NT2/D1 (cell line): ENCODE results near the gene RGMA.
A peak's percentile ranks its signal among the peaks of the same experiment; 100 is the strongest.

Experiments
- DNase-seq: peaks from one replicate; pipeline ENCODE4 v3.0.0-alpha.2; 2011; ENCODE audit warnings: low read depth, low spot score
- H3K27me3 ChIP-seq: 2 replicates; pipeline ENCODE4 v1.6.0; 2011; ENCODE audit warnings: mild to moderate bottlenecking; ENCODE audit not compliant: insufficient read length, insufficient read depth
- H3K36me3 ChIP-seq: 2 replicates; pipeline ENCODE4 v1.6.1; 2011; ENCODE audit warnings: mild to moderate bottlenecking, low read length, mixed read lengths; ENCODE audit not compliant: insufficient read depth, insufficient read length
- H3K4me1 ChIP-seq: 2 replicates; pipeline ENCODE4 v1.5.1; 2011; ENCODE audit not compliant: insufficient read depth, insufficient read length
- H3K4me3 ChIP-seq: 2 replicates; pipeline ENCODE4 v1.5.1; 2011; ENCODE audit warnings: low read depth; ENCODE audit not compliant: insufficient read length
- H3K9ac ChIP-seq: 2 replicates; pipeline ENCODE4 v1.6.0; 2011; ENCODE audit warnings: low read depth; ENCODE audit not compliant: insufficient read length
- H3K9me3 ChIP-seq: 2 replicates; pipeline ENCODE4 v1.5.1; 2011; ENCODE audit warnings: mild to moderate bottlenecking, low read length; ENCODE audit not compliant: insufficient read depth
- SUZ12 ChIP-seq: IDR thresholded peaks from 2 replicates; pipeline ENCODE4 v1.6.1; 2011; ENCODE audit not compliant: insufficient read length, insufficient read depth; ENCODE audit errors: extremely low read depth
- YY1 ChIP-seq: IDR thresholded peaks from 2 replicates; pipeline ENCODE4 v1.6.1; 2011; ENCODE audit not compliant: insufficient read length, insufficient read depth
- ZNF274 ChIP-seq: IDR thresholded peaks from 2 replicates; pipeline ENCODE4 v1.6.1; 2011; ENCODE audit warnings: mild to moderate bottlenecking, low read depth, low read length

Gene RGMA

DNA sequence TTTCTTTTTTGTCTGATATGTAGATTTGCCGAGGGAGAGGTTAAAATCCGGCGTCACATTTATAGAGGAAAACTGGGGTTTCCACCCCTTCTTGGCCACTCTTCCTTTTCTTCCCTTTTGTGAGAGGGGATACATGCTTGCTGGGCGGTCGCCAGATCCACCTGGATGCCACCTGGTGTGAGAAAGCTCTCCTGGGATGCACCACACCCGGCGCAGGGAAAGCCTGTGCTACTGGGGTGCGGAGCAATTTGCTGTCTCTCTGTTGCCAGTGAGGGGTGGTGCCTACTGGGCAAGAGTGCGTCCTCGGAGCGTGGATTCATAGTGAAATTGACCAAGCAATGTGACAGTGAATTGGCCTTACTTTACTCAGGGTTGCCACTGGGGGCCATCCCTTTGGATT lies 2.5 kb upstream of the RGMA start:
- Histone ChIP-seq H3K4me3 (no peak overlapping the region), H3K9ac (no peak overlapping the region)

DNA sequence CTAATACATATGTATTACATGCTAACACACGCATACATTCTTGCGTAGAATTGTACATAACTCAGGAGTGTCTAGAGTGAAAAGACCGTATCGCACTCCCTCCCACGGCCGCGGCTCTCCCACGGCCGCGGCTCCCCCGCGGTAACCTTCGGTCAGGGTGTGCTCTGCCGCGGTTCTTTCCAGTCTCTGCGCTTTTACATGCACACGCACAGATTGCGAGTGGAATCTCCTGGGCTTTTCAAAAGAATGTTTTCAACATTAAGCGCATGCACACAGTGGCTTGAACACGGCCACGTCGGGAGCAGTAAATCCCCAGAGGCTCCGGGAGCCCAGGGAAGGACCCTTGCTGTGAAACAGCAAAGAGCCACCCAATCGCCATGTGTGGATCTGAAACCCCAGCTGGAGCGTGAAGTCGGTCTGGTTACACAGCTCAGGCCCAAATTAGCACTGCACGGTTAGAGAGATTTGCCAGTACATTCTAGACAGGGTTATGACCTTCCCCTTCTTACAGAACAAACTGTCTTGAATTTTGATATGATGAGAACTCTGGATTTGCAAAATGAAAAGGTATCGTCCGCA lies 805 bp upstream of the RGMA start:
- peak overlapping the region; percentile 43 for H3K9ac ChIP-seq
- TF ChIP-seq ZNF274 (no peak), YY1 (no peak), SUZ12 (no peak)
- H3K4me3 ChIP-seq, result peak overlapping the region; percentile 44
- no peak for DNase-seq
- H3K9me3 ChIP-seq, result no peaks in the 10 kb centered on the region
- no peaks in the 10 kb centered on the region for H3K4me1 ChIP-seq
- no peaks in the 10 kb centered on the region for H3K36me3 ChIP-seq
- peaks cover 88% of the 10 kb centered on the region for H3K27me3 ChIP-seq

More for the DNA sequence above, 2.5 kb upstream of the RGMA start:
- Histone ChIP-seq H3K4me1 (no peaks in the 10 kb centered on the region), H3K27me3 (peaks cover 75% of the 10 kb centered on the region), H3K36me3 (no peaks in the 10 kb centered on the region), H3K9me3 (no peaks in the 10 kb centered on the region)
- TF ChIP-seq YY1 (no peak), ZNF274 (no peak), SUZ12 (no peak)
- no peak for DNase-seq

DNA sequence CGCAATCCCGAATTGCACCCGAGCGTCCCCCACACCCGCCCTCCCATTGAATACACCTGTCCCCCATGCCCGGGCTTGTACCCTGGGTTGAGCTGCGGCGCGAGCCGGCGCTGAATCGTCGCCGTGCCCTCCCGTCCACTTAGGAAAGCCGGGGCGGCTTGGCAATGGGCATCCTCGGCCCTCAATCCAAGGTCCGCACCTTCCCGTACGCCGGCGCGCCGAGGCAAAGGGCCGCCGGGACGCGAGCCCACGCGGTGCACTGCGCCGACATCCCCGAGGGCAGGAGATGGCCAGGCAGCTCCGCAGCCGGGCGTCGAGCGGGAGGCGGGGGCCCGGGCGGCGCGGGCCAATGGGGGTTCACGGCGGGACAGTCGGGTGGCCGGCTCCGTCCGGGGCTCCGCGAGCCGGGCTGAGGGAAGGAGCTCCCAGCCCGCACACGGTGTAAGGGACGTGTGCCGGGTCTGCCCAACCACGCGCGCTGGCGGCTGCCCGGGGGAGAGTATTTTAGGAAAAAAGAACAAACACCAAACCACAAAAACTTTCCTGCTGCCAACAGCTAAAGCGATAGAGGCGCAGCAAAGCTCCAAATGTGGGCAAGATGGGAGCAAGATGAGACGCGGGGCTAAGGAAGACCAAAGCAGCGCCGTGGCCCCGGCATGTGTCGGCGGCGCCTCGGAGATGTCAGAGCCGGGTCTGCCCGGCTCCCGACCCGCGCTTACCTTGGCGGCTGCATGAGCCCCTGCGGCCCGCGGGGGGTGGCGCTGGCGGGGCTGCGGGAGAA lies 621 bp downstream of the RGMA start:
- no peaks in the 10 kb centered on the region for H3K9me3 ChIP-seq
- no peaks in the 10 kb centered on the region for H3K4me1 ChIP-seq
- peak overlapping the region; percentile 59 for H3K4me3 ChIP-seq
- peaks cover 75% of the 10 kb centered on the region for H3K27me3 ChIP-seq
- H3K9ac ChIP-seq, result peak overlapping the region; percentile 74
- no peaks in the 10 kb centered on the region for H3K36me3 ChIP-seq
- DNase-seq, result no peak
- TF ChIP-seq YY1 (no peak), ZNF274 (no peak), SUZ12 (no peak)

DNA sequence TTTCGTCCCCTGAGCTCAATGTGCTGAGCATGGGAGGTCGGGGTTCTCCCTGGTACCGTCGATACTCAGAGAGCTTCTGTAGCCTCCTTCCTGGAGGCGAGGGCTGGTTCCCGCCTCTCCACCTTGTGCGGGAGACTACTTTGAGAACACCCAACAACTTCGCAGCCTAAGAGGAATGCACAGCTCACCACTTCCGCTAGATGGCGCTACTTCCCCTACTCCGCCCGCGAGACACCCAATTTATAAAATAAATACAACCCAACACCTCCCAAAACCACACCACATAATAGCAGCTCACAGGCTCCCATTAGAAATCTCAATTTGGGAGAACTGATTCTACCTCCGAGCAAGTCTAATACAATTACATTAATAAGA lies 1.2 kb downstream of the RGMA start:
- Histone ChIP-seq H3K4me3 (peak overlapping the region; percentile 59), H3K4me1 (no peaks in the 10 kb centered on the region), H3K27me3 (peaks cover 69% of the 10 kb centered on the region), H3K9ac (no peak overlapping the region), H3K9me3 (no peaks in the 10 kb centered on the region), H3K36me3 (no peaks in the 10 kb centered on the region)
- TF ChIP-seq ZNF274 (no peak), SUZ12 (no peak), YY1 (no peak)
- DNase-seq, result peak; percentile 82

DNA sequence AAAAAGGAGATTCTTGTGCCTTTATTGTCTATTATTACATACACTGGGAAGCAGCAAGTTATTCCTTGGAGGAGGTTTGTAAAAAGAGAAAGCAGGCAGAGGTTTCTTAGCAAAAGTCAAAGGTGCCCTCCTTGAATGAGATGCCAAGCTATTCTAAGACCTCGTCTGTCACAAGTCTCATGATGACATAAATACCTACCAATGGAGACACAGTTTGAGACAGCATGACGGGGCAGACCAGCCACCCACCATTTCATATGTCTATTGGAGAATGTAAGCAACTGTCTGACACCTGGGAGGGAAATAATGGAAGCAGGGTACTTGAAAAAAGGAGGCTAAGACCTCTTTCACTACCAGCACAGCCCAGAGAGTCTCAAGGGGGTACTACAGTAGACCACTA lies 2.2 kb downstream of the RGMA start:
- no peak for TF ChIP-seq ZNF274
- TF ChIP-seq SUZ12, result no peak
- no peak for TF ChIP-seq YY1
- Histone ChIP-seq H3K4me1 (no peaks in the 10 kb centered on the region), H3K4me3 (no peak overlapping the region), H3K27me3 (peaks cover 59% of the 10 kb centered on the region), H3K36me3 (no peaks in the 10 kb centered on the region), H3K9me3 (no peaks in the 10 kb centered on the region), H3K9ac (no peak overlapping the region)
- DNase-seq, result no peak

DNA sequence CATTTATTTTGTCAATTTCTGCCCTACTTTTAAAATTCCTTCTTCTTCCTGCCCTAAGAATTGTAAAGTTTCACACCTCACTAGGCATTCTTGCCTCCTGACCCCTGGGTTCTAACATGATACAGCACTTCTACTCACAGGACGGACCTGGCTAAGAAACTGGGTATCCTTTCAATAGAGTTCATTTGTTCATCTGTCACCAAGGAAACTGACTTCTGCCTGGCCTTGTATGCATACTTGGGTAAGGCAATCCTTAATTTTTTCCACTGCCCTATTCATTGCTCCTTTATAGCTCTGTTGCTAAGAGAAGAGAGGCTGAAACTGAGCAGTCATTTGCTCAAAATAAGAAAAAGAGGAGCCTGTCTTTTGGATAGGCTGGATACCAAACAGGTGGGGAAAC lies 3.3 kb downstream of the RGMA start:
- H3K27me3 ChIP-seq, result peaks cover 48% of the 10 kb centered on the region
- TF ChIP-seq ZNF274, result no peak
- no peak for TF ChIP-seq SUZ12
- no peak for TF ChIP-seq YY1
- no peak overlapping the region for H3K9ac ChIP-seq
- no peaks in the 10 kb centered on the region for H3K4me1 ChIP-seq
- H3K36me3 ChIP-seq, result no peaks in the 10 kb centered on the region
- H3K9me3 ChIP-seq, result no peaks in the 10 kb centered on the region
- no peak overlapping the region for H3K4me3 ChIP-seq
- DNase-seq, result no peak

DNA sequence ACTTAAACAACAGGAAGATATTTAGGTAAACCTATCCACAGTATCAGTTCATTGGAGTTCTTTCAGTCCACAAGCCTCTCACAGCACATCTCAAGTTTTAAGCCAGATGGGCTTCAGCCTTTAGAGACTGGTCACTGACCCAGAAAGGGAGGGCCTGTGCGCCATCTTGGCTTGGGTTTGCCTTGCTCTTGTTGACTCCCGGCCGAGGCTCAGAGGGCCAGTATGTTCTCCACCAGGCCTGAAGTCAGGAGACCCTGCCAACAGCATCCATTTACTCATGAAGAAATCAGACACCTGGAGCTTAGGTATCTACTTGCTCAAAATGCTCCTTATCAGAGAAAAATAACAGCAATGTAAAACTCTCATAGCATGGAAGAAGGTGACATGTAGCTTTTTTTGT lies 6.2 kb downstream of the RGMA start:
- peaks cover 4% of the 10 kb centered on the region for H3K4me1 ChIP-seq
- H3K9ac ChIP-seq, result no peak overlapping the region
- peaks cover 31% of the 10 kb centered on the region for H3K27me3 ChIP-seq
- H3K36me3 ChIP-seq, result no peaks in the 10 kb centered on the region
- H3K4me3 ChIP-seq, result no peak overlapping the region
- no peak for DNase-seq
- TF ChIP-seq ZNF274, result no peak
- TF ChIP-seq YY1, result no peak
- TF ChIP-seq SUZ12, result no peak
- H3K9me3 ChIP-seq, result no peaks in the 10 kb centered on the region
